HG03460 (cell line): ENCODE measurements around the gene SPINT2.
"Not testable (repeated sequence)": the region's sequence is repeated elsewhere in the genome, so short reads cannot be mapped to it uniquely, and the experiment has no call there.

Source experiments
- ATAC-seq: cut with Tn5 transposase; IDR thresholded peaks from one replicate; pipeline ENCODE4 v1.9.1; 2021; ENCODE audit not compliant: unreplicated experiment

The SPINT2 gene, protein sequence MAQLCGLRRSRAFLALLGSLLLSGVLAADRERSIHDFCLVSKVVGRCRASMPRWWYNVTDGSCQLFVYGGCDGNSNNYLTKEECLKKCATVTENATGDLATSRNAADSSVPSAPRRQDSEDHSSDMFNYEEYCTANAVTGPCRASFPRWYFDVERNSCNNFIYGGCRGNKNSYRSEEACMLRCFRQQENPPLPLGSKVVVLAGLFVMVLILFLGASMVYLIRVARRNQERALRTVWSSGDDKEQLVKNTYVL

DNA sequence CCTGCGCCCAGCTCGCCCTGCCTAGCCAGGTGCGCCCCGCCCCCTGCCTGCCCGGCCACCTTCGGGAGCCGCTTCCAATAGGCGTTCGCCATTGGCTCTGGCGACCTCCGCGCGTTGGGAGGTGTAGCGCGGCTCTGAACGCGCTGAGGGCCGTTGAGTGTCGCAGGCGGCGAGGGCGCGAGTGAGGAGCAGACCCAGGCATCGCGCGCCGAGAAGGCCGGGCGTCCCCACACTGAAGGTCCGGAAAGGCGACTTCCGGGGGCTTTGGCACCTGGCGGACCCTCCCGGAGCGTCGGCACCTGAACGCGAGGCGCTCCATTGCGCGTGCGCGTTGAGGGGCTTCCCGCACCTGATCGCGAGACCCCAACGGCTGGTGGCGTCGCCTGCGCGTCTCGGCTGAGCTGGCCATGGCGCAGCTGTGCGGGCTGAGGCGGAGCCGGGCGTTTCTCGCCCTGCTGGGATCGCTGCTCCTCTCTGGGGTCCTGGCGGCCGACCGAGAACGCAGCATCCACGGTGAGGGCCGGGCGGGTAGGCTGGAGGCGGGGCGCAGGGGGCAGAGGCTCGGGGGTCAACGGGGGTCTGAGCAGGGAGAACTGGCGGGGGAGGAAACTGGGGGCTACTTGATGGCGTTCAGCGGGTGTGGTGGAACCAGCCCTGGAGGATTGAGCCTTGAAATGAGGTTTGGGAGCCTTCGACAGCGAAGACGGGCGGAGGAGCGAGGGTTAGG, at the start of gene SPINT2:
TSS of gene SPINT2 (plus strand) at position 88 of the 727 bp plus-strand sequence. CDS start at position 408, 320 bp downstream.
- peak; percentile 26 for ATAC-seq

DNA sequence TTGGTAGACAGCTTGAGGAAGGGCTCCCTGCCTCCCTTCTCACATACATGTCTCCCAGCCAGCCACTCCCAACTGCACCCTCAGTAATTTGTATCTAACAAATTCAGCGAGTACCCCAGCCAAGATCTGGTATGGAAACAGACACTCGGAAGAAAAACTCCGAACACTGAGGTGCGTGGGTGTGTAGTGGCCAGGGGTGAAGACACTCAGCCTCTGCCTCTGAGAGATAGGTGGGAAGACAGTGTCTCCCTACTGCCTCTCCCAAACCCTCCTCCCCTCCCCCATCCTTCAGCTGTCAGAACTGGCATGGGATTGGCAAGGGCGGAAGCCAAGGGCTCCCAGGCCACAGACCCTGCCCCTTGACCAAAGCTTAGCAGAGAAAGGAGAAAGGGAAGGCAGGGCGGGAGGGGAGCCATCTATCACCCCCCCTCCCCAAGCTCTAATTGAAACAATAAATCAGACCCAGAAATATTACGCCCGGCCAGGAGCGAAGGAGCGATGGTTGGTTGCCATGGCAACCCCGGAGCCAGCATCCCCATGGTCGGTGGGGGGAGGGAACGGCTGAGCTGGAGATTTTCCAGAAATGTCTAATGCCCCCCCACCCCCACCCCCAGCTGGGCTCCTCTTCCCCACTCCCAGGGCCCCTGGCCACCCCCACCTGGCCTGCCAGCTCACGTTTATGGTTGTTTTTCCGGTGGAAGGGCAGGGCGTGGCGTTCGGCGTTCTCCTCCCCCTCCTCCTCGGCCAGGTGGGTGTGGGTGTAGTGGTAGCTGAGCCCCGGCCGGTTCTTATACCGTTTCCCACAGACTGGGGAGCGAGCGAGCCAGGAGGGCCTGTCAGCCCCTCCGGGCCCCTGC, 47.4 kb upstream of the SPINT2 start:
- no peak for ATAC-seq

DNA sequence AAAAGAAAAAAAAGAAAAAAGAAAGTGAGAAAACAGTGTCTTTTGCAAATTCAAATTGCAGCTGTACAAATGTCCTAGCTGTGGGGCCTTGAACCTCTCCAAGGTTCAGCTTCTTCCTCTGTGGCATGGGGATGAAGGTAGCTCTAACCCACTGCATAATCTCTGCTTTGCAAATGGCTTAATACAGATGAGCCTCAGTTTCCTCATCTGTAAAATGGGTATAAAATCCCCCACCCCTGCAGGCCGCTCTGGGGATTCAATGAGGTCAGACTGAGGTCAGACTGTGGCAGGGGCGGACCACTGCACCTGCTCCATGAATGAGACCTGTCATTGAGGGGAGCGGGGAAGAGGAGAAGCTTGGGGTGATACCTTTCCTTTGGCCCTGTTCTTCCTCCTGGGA, 46.2 kb upstream of the SPINT2 start:
- ATAC-seq: no peak

DNA sequence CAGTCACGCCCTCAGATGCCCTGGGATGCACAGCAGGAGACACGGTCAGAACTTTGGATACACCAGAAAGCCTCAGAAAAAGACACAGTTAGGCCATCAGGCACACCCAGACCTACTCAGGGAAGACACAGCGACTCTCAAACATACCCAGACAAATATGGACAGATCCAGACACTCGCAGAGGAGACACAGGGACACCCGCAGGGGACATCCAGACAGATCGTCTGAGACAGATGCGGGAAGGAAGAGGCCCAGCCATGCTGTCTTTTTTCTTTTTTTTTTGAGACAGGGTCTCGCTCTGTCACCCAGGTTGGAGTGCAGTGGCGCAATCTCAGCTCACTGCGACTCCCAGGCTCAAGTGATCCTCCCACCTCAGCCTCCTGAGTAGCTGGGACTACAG, 45.2 kb upstream of the SPINT2 start:
- ATAC-seq: no peak

DNA sequence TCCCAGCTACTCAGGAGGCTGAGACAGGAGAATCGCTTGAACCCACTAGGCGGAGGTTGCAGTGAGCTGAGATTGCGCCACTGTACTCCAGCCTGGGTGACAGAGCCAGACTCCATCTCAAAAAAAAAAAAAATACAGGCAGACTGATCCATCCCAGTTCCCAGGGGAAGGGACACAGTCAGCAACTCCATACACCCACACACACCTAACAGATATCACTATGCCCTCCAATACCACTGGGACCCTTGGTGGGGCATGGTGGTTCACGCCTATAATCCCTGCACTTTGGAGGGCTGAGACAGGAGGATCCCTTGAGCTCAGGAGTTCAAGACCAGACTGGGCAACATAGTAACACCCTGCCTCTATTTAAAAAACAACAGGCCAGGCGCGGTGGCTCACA, 43.0 kb upstream of the SPINT2 start:
- no peak for ATAC-seq

DNA sequence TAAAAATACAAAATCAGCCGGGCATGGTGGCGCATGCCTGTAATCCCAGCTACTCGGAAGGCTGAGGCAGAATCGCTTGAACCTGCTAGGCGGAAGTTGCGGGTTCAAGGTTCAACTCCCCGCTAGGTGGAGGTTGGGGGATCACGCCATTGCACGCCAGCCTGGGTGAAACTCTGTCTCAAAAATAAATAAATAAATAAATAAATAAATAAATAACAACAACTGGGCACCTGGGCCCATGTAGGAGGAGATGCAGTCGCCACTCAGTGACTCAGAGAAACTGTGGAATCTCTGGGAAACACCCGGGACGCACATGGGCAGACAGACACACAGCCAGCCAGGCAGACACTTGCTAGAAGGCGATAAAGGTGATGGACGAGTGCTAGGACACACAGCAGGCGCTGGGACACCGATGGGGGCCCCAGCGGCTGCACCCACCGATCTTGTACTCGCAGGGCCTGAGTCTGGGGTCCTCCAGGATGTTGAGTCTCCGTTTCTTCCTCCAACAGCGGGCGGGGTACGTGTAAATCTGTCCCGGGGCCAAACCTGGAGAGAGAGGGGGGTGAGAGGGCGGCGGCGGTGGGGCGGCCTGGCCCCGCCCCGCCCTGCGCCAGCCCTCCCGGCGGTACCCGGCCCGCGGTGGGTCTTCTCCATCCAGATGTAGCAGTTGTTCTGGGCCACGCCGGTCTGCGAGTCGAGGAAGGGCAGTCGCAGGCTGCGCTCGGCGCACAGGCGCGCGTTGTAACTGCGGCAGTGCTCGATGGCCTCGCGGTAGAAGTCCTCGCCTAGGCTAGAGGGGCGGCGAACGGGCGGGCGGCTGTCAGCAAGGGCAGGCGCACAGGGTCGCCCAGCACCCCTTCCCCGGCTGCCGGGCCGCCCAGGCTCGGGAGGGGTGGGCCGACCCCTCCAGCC, 42.2 kb upstream of the SPINT2 start:
- ATAC-seq: no peak

DNA sequence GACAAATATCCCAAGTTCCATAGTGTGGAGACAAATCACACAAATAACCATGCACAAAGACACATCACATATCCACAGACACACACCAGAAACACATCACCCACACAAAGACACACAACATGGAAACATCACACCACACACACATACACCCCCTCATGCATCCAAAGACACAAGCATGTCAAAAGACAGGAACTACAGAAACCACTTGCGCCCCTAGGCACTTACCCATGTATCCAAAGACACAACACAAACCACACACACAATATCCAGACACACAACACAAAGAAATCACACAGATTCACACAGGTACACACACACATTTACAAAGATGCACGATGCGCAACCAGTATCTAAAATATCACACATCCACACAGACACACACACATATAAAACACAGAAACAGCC, 41.3 kb upstream of the SPINT2 start:
- no peak for ATAC-seq

DNA sequence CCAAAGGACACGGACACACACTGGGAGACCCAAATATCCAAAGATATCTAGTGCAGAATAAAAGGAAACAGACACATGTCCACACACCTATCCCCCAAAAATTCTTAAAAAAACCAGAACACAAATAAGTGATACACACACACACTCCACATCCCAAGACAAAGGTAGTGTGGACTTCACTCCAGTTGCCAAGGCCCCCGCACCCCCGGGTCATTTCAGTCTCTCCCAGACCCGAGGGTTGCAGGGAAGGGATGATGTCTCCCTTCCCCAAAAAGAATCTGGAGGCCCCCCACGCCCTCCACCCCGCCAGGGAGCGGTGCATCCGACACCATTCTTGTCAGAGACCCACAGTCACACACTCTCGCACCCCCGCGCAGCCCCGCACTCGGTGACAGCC, 40.8 kb upstream of the SPINT2 start:
- ATAC-seq: no peak

DNA sequence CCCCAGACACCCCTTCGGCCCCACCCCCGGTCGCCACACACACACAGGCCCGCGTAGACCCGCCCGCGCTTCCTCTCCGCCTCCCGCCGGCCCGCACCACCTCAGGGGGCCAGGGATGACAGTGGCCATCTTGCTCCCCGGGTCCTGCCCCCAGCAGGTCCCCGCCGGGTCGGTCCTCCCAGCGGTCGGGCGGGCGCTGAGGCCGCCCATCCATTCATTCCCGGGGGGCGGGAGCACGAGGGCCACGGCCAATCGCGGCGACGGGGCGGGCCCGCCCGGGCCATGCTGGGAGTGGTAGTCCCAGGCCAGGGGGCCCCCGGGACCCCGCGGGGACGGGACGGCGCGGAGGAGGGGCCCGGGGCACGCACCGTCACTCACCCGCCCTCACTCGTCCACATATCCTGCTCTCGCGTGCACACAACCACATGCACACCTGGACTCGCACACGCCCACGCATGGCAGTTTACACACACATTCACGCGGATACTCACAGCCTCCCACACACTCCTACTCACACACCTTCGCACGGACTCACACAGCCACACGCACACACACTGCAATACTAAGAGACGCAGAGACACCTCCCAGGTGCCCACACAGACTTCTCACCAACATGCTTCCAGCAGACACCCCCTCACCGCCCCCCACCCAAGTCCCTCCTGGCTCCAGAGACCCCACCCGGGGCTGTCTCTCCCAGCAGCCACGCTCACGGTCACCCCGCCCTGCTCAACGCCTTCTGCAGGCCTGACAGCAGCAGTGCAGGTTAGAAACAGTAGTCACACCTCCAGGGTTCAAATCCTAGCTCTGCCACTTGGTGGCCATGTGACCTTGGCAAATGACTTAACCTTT, 40.1 kb upstream of the SPINT2 start, which contains the start of gene DPF1:
TSS of gene DPF1 (minus strand) at position 209 of the 849 bp plus-strand sequence. CDS start at position 129, 80 bp downstream.
- peak; percentile 57 for ATAC-seq

DNA sequence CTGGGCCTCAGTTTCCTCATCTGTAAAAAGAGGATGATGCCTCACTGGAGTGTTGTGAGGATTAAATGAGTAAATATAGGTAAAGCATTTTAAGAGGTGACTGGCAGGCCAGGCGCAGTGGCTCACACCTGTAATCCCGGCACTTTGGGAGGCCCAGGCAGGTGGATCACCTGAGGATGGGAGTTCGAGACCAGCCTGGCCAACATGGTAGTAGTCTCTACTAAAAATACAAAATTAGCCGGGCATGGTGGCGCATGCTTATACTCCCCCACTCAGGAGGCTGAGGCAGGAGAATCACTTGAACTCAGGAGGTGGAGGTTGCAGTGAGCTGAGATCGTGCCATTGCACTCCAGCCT, 39.5 kb upstream of the SPINT2 start:
- not testable (repeated sequence) for ATAC-seq

DNA sequence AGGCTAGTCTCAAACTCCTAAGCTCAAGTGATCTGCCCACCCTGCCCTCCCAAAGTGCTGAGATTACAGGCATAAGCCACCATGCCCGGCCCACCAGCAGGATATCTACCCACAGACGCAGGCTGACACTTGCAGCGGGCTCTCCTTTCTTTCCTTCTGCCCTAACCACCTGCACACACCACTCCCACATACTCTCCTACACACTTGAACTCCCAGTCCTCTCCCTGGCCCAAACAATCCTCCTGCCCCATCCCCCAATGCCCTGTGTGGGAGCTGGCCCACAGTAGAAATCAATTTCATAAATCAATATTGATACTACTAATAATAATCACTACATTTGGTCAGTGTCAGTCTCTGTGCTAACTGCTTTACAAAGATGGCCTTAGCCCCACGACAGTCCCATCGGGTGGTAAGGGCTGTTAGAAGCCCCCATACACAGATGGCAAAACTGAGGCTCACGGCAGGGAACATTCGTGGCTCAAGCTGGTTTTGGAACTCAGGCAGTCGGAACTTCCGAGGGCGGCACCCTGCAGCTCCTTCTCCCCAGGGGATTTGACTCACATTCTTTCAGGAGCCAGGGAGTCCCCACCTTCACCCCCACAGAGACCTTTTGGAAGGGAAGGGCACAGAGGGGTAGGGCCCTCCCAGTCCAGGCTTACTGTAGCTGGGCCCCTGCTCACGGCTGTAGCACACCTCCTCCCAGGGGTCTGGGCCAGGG, 36.9 kb upstream of the SPINT2 start:
- no peak for ATAC-seq

DNA sequence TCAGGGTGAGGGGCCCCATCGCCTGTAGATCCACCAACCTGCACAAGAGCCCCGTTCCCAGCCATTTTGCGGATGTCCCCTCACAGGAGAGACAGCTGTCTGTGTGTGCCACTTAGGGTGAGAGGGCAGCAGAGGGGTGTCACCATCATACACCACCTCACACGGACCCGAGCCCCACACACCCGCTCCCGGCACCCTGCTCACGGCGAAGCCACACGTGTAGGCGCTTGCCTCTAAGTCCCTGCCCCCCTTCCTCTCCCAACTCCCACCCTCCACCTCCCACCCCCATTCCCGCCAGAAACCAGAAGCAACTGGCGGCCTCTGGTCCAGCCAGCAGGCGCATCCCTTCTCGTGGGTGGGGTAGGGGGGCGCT, 36.4 kb upstream of the SPINT2 start:
- ATAC-seq: no peak

DNA sequence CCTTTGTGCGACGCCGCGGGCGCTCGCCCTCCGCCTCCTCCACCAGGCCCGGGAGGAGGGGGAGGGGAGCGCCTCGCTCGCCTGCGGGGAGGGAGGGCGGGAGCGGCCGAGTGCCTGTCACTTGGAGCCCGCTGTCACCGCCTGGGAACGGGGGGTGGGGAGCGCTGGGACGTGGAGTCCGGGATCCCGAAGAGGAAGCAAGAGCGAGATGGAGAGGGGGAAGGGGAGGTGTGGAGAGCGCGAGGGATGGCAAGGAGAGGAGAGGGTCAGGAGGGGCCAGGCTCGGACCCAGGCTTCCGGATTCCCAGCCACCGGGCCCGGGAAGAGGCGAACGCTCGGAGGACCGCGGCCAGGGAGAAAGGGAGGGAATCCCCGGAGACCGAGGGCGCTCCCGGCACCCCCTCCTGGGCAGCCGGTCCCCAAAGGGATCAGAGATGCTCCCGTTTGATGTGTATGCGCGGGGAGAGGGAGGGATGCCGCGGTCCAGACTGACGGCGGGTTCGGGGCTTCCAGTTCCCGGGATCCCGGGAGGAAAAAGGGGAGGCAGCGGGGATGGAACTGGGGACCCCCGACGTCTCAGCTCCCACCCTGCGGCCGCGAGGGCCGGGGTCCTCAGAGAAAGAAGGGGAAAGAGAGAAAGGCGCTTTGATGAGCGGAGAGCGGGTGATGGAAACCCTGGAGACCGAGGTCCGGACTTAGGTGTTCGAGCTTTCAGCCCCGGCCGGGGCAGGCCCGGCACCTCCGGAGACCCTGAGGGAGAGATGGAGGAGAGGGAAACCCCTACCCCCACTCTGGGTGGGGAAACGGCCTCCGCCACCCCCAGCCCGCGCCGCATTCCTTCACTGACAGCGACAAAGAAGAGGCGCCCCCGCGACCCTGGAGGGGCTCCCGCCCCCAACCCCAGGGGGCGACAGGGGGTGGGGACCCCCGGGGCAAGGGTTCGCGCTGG, 35.6 kb upstream of the SPINT2 start:
- no peak for ATAC-seq

DNA sequence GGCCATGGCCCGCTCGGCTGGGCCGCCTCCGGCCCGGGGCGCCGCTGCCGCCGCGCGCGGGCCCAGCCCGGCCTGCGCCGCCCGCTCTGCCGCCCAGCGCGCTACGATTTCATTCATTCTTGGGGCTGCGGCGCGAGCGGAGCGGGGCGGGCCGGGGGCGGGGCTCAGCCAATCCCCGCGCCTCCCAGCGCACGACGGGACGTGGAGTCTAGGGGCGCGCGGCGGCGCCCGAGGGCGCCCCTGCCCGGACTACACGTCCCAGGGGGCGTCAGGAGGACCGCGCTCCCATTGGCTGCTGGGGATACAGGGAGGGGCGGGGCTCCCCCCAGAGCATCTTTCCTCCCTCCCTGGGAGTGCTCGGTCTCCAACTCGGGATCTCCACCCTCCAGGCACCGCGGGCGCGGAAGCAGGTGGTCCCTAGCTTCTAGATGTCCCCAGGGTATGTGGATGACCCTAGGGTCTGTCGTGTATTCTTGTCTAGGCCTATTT, 34.7 kb upstream of the SPINT2 start:
- no peak for ATAC-seq

DNA sequence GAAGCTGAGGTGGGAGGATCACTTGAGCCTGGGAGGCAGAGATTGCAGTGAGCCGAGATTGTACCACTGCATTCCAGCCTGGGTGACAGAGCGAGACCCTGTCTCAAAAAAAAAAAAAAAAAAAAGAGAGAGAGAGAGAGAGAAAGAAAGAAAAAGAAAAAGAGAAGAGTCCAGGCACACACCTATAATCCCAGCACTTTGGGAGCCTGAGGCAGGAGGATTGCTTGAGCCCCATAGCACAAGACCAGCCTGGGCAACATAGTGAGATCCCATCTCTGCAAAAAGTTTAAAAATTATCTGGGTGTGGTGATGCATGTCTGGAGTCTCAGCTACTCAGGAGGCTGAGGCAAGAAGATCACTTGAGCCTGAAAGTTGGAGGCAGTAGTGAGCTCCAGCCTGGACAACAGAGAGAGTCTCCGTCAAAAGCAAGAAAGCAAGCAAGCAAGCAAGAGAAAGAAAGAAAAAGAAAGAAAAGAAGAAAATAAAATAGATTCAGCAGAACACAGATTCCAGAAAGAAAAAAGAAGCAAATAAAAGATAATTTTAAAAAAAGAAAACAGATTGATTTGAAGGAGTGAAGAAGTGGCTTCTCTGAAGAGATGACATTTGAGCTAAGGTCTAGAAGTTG, 33.8 kb upstream of the SPINT2 start:
- not testable (repeated sequence) for ATAC-seq

DNA sequence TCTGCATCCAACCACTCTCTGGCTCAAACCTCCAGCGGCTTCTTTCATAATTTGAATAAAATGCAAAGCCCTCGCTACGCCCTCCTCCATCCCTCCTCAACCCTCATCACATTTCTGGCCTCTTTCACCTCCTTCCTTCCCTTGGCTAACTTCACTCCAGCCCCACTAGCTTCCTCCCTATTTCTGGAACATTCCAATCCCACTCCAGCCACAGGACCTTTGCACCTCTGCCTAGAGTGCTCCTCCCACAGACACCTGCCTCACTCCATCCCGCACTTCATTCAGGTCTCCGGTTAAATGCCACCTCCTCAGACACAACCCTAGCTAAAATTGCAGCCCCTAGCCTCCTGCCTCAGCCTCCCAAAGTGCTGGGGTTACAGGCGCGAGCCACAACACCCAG, 32.5 kb upstream of the SPINT2 start:
- no peak for ATAC-seq

DNA sequence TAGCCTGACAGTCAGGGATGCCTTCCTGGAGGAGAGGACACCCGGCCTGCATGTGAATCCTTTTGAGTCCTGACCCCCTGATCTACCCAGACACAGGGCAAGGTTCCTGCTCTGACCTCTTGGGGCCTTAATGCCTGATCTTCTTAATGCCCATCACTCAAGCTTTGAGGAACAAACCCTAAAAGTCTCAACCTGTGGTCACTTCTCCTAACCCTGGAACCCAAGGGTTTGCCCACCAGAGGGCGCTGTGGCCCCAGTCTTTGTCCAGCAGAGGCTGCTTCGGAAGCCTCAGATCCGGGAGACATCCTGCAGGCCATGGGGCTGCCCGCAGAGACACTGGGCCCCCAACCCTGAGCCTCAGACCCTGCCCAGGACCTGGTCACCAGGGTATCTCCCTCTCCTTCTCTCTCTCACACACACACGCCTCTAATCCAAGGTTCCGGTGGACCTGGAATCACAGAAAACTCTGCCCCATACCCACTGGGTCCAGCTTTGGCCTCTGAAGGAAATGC, 30.6 kb upstream of the SPINT2 start:
- no peak for ATAC-seq
